ENCODE data around the gene GNRH2.
"Not testable (repeated sequence)": the region's sequence is repeated elsewhere in the genome, so short reads cannot be mapped to it uniquely, and the experiment has no call there.

The GNRH2 gene

DNA sequence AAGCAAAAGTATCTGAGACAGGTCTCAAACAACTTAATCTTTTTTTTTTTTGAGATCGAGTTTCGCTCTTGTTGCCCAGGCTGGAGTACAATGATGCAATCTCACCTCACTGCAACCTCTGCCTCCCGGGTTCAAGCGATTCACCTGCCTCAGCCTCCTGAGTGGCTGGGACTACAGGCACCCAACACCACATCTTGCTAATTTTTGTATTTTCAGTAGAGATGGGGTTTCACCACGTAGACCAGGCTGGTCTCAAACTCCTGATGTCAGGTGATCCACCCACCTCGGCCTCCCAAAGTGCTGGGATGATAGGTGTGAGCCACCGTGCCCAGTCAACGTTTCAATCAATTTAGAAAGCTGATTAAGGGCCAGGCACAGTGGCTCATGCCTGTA lies 29.8 kb downstream of the GNRH2 start:
- not testable (repeated sequence) for DNase-seq (ENCODE audit: low read depth)

GRCh38 chr20:3074812-3075211 lies 31.4 kb downstream of the GNRH2 start:
- DNase-seq (ENCODE audit: low read depth), result no peak

- not testable (repeated sequence) for DNase-seq (ENCODE audit: low read depth)
These were observed 31.9 kb downstream of the GNRH2 start for GRCh38 chr20:3075315-3075714.

DNA sequence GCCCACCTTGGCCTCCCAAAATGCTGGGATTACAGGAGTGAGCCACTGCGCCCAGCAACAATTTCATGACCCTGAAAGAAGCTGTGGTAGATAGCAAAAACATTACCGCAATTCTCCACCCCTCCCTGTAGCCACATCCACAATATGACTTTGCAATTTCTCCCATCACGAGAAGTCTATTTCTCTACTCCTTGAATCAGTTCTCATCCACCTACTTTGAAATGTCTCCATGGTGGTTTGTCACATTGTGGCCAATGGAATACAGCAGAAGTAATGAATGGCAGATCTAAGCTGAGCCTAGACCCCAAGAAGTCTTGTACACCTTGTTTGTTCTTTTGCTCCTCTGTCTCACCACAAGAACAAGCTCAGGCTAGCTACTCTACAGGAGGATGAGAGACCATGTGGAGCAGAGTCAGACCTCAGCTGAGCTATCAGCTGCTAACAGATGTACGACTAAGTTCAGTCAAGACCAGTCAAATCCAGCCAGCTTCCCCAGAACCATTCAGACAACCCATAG lies 34.3 kb downstream of the GNRH2 start:
- no peak for DNase-seq (ENCODE audit: low read depth)

DNA sequence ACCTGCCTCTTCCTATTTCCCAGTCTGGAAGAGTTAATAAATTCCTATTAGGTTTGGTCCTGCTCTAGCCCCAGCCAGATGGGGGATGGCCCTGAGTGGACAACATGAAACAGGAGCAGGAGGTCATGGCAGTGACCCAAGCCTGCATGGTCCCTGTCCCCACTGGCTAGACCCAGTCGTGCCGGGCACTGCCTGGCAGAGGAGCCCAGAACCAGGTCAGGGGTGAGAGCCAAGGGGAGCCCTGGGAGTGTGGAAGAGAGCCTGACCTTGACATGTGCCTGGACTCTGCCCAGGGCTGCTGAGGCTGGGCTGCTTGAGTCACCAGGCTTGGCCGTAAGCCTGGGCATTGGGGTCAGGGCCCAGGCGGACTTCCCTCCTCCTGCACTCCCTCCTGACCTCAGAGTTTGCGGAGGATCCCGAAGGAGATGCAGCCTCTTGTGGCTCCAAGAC lies 37.5 kb downstream of the GNRH2 start:
- peak; percentile 22 for DNase-seq (ENCODE audit: low read depth)

GRCh38 chr20:3081641-3082040 lies 38.2 kb downstream of the GNRH2 start:
- DNase-seq (ENCODE audit: low read depth), result no peak

DNA sequence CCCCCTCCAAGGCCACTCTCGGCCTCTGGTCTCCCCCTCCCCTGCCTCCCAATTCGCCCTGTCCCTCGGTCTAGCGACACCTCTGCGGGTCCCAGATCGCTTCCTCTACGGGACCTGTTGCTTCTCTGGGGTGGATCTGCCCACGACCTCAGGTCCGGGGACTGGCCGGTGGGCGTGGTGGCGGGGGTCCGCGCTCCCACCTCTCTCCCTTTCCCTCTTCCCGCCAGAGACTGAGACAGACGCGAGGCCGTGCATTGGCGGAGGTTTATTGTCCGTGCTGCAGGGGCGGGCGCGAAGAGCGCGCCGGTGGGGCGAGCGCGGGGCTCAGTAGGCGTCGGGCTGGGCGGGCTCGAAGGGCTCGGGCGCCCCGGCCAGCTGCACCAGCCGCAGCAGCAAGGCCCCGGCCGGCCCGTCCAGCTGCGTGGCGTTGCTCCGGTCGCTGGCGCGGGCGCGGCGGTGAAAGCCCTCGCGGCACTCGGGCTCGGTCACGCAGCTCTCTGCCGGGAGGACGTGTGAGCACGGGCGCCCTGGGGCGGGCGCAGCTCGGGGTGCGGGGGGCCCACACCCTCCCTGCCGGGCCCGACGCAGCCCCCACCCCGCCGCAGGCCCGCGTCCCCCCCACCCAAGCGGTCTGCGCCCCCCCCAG lies 39.0 kb downstream of the GNRH2 start:
- DNase-seq (ENCODE audit: low read depth), result no peak

- DNase-seq (ENCODE audit: low read depth), result no peak
These were observed 39.8 kb downstream of the GNRH2 start for GRCh38 chr20:3082955-3083952.

DNA sequence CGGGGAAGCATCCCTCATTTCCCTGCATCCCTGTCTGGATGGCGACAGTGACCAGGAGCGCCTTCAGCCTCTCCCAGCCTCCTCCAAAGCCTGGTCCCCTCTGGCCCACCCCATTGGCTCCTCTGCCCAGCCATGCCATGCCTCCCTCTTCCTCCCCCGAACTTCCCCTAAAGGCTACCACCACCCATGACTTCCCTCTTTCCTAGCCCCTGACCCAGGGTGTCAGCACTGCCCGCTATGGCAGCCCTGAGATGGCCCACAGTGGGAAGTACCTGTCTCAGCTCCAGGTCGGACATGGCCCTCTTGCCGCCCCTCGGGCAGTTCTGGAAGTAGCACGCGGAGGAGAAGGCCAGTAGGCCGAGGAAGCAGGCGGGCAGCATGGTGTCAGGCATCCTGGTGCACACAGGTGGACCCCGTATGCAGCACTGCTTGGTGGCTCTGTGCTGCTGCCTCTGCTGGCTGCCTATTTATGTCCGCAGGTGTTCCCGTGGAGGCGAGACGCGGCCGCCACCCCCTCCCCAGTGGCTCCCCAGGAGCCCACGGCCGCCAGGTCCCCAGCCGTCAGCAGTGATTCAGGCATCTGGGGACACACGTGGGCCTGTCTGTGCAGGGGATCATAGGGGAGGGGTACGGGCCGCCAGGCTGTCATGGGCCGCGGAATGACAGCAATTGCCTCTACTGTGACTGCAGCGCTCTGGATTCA lies 41.0 kb downstream of the GNRH2 start, which contains the start of gene AVP:
AVP (minus strand) TSS at position 442 of the 703 bp plus-strand sequence; CDS start at position 392, 50 bp downstream.
- DNase-seq (ENCODE audit: low read depth), result no peak

DNA sequence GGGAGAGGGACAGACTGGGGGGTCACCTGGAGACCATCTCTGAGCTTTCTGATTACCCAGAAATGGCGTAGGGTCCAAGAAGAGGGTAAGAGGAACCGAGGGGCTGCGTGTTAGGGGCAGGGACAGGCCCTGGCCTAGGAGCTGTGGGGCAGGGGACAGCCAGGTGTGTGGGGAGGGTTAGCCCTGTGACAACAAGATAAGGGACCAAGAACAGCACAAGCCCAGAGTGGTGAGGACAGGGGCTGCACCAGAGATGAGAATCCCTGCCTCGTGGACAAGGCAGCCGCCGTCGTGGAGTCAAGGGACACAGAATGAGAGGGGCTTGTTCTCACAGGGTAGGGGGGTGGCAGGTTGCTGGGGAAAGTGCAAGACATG lies 41.6 kb downstream of the GNRH2 start:
- no peak for DNase-seq (ENCODE audit: low read depth)

- DNase-seq (ENCODE audit: low read depth), result no peak
These were observed 42.2 kb downstream of the GNRH2 start for GRCh38 chr20:3085571-3086072.

DNA sequence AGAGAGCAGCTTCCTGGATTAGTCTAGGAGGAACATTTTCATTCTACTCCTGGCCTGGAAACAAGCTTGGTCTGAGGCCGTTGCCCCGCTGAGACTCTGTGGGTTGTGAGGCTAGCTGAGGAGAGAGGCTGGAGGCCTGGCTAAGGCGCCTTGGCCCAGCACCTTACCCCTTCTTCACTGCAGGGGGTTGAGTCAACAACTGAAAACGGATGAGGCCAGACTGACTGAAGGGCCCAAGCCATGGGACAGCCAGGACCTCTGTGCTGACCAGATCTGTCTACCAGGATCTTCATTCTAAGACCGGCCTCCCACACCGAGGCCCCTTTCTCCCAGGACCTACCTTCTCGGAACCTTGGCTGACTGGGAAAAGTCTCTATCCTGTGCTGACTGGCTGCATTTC lies 44.6 kb downstream of the GNRH2 start:
- DNase-seq (ENCODE audit: low read depth), result no peak

GRCh38 chr20:3090565-3090964 lies 47.1 kb downstream of the GNRH2 start:
- DNase-seq (ENCODE audit: low read depth), result no peak

GRCh38 chr20:3092611-3093379 lies 49.4 kb downstream of the GNRH2 start:
- no peak for DNase-seq (ENCODE audit: low read depth)

DNA sequence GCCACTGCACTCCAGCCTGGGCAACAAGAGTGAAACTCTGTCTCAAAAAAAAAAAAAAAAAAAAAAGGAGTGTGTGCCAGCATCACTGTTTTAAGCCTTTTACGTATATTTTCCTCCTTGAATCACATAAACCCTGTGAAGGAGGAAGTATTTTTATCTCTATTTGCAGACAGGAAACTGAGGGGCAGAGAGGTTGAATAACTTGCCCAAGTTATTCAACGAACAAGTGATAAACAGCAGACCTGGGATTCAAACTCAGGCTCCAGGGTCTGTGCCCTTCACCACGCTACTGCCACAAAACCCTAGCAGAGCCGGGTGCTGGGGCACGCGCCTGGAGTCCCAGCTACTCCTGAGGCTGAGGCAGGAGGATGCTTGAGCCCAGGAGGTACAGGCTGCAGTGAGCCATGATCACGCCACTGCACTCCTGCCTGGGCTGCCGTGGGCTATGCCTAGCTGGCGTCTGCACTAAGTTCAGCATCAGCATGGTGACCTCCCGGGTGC lies 50.5 kb downstream of the GNRH2 start:
- DNase-seq (ENCODE audit: low read depth), result no peak

DNA sequence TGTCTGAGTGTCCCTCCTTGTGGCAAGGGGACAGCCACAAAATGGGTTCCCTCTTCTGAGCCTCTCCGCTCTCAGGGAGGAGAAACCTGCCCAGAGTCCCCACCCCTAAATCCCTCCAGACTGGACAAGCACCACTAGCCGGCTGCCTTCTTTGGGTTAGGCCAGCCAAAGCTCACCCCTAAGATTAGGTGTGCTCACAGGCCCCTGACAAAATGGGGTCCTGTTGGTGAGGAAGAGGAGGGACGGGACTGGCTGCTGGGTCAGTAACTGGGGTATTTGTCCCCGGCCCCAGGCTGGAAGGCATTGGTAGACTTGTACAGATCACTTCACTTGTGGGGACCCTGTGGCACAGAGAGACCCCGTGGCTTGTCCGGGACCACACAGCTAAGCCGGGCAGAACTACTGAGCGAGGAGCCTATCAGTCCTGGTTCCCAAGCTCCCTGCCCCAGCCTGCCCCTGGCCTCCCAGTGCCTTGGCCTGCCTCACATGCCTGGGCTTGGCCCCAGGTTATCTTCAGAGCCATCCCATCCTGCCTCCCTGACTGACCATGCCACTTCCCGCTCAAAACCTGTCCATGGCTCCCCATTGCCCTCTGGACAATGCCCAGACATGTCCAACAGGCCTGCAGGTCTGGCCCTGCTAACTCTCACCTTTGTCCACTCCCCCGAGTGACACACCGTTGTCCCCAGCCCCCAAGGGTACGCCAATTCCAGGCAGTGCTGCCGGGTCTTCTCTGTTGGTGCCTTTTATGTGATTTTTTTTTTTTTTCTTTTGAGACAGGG lies 51.6 kb downstream of the GNRH2 start:
- DNase-seq (ENCODE audit: low read depth), result no peak

Measured in HS-5 (cell line).